ENCODE results near the gene ZFAND3.

ZFAND3 gene

DNA sequence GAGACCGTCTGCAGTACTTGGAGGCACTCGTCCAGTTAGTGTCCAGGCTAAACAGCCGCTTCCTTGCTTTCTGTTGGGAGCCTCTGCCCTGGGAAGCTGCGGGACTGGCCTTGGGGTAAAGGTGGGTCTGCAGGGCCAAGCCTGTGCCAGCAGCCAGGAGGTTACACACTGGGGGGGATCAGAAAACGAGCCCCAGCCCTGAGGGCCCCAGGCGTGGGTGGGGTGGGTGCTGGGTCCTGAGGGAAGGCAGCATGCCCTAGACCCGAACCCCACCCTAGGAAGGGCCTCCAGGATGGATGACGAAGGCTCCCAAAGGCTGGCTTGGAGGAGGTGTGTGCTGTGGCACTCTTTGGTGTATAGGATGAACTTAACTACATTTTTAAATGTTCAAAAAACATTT lies 335.2 kb downstream of the ZFAND3 start:
- no peak for DNase-seq (ENCODE audit: low read depth)

DNA sequence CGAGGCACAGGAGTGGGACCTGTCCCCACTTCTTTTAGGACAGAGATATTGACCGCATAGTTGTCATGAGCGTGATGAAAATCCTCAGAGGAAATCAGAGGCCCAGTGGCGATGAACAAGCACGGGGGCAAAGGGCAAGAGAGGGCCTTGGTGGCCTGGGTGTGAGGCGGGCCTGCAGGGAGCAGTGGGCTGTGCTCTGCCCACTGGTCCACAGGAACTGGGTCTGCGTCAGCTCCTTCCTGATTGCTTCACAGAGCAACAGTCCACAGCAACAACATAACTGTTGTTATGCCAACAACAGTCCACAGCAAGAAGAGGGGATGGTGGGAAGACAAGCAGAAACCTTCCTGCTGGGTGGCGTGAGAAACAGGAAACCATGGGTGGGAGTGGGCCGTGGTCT lies 335.6 kb downstream of the ZFAND3 start:
- no peak for DNase-seq (ENCODE audit: low read depth)

- DNase-seq (ENCODE audit: low read depth): no peak
Measured at GRCh38 chr6:38155621-38156204, 336.2 kb downstream of the ZFAND3 start.

- no peak for DNase-seq (ENCODE audit: low read depth)
Measured at GRCh38 chr6:38156818-38157565, 337.5 kb downstream of the ZFAND3 start.

DNA sequence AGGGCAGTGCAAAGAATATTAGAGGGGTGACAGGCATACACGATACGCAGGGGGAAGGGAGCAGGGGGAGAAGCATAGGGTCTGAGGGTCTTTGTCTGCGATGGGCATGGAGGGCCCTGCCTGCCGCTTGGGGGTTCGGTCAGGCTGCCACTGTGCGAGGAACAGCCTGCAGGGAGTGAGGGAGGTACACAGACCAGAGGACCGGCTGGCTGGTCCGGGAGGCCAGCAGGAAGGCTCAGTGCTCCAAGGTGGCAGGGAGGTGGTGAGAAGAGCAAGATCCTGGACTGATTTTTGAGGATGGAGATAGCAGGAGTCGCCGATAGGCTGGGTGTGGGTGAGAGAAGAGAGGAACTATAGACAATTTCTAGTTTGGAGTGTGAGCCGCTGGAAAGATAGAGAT lies 338.4 kb downstream of the ZFAND3 start:
- no peak for DNase-seq (ENCODE audit: low read depth)

- DNase-seq (ENCODE audit: low read depth): no peak
Measured at GRCh38 chr6:38158762-38159350, 339.3 kb downstream of the ZFAND3 start.

DNA sequence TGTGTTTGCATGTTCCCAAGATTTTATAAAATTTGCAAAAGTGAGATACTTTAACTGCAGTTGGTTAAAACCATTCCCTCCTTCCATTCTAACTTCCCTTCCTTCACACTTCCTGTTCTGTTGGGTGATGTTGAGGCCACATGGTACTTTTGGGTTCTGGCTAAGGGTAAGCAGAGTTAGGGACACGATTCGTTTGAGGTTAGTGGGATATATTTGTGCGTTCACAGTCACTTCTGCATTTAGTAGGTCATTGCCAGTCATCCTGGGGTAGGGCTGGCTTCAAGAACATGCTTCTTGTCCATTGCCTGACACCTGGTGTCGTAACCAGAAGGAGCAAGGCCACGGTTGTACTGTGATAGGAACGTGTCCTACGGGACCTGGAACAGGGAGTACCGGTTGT lies 340.1 kb downstream of the ZFAND3 start:
- DNase-seq (ENCODE audit: low read depth): no peak

DNA sequence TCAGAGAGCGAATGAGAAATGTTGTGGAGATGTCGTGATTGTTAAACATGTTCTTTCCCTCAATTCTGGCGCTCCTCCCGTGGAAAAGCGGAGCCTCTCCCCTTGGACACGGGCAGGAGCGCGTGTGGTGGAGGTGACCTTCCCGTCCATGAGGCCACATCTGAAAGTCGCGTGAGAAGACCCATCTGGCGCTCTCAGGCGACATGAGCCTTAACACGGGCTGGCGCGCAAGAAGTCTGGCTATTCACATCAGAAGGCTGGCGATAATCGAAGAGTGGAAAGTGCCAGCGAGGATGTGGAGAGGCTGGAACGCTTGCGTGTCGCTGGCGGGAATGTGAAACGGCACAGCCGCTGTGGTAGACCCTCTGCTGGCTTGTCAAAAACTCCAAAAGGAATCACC lies 341.3 kb downstream of the ZFAND3 start:
- no peak for DNase-seq (ENCODE audit: low read depth)

GRCh38 chr6:38161331-38161730 lies 341.8 kb downstream of the ZFAND3 start:
- no peak for DNase-seq (ENCODE audit: low read depth)

DNA sequence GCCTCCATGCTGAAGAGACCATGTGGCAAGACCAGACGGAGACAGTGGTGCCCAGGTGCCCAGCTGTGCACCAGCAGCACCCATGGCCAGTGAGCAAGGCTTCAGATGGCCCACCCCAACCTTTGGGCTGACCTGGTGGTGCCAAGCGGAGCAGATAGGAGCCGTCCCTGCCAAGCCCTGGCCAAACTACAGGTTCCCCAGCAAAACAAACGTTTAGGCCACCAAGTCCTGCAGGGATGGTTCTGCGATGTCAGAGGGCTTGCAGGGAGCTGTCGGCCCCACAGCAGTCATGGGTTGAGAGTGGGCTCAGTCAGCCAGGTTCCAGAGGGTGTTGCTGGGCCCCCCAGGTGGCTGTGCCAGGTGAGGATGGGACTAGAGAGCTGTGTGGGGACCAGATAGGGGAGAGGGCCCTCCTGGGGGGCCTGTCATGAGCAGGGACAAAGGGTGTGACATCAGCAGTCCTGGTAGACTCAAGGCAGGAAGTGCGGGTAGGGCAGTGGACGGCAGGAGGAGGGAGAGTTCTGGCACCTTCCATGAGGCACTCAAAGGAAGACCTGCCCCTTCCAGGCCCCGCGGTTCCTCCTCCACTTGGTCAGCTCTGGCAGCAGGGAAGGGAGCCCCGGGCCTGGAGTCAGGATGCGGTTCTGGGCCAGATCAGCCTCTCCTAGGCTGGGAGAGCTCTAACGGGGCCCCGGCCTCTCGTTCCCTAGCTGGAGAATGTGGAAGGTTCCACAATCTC lies 342.4 kb downstream of the ZFAND3 start:
- DNase-seq (ENCODE audit: low read depth): no peak

DNA sequence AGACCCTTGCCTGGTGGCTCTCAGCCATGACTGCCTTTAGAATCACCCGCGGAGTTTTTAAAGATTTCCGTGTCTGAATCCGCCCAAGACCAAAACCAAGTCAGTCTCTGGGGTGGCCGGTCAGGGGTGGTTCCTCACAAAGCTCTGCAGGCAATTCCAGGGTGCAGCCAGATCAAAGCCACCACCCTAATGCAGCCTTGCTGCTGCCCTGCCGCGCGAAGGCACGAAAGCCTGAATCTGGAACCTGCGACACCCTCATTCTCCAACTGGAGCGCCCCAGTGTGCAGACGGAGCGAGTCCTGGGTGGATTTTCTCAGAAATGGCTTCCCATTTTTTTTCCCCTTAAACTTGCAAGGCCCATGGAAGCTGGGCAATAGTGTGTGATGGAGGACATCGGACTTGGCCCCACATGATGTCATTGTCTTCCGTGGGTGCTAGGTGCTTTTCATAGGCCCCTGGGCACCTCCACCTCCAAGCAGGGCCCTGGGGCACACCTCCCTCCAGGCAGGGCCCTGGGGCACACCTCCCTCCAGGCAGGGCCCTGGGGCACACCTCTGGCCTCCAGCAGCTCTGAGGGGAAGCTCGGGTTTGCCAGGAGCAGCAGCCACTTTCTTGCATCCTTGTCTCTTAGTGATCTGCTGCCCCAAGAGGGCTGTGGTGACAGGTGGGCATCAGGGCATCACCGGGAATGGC lies 343.1 kb downstream of the ZFAND3 start:
- no peak for DNase-seq (ENCODE audit: low read depth)

GRCh38 chr6:38163186-38164130 lies 343.9 kb downstream of the ZFAND3 start:
- no peak for DNase-seq (ENCODE audit: low read depth)

GRCh38 chr6:38164131-38164481 lies 344.6 kb downstream of the ZFAND3 start:
- DNase-seq (ENCODE audit: low read depth): no peak

- DNase-seq (ENCODE audit: low read depth): no peak
Measured at GRCh38 chr6:38164671-38165108, 345.2 kb downstream of the ZFAND3 start.

DNA sequence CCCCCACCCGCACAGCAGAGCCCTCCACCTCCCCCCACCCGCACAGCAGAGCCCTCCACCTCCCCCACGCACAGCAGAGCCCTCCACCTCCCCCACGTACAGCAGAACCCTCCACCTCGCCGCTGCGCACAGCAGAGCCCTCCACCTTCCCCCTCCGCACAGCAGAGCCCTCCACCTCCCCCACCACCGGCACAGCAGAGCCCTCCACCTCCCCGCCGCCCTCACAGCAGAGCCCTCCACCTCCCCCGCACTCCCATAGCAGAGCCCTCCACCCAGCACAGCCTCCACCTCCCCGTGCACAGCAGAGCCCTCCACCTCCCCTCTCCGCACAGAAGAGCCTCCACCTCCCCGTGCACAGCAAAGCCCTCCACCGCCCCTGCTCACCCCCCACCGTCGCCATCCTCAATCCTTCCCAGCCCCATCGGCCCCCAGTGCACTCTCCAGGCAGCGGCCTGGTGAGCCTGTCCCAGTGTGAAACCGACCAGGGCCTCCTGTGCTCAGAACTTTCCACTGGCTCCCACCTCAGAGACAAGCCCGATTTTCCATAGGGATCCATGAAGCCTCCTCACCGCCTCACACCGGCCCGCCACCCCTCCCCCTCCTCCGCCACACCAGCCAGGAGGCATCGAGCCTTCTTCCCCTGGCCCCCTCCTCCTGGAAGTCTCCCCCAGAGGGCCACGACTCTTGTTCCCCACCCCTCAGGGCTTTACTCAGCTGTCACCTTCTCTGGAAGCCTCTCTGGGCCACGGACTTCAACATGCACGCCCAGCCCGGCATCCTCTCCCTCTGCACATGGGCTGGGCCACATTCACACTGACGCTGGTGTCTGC lies 347.1 kb downstream of the ZFAND3 start:
- DNase-seq (ENCODE audit: low read depth): no peak

DNA sequence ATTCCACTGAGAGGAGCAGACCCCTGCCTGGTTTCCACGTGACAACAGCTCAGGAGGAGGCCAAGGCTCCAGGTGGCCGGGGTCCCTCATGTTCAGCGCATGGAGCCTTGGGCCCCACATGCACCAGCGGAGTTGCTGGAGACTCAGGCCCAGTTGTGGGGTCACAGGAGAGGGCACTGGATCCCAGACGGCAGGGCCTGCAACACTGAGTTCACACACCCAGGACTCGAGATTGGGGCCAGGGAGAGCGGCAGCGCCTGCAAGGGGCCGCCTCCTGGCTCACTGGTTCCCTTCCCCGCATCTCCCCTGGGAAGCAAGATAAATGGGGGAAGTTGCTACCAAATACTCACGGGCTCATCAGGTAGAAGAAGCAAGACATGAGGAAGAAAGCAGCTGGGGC lies 348.1 kb downstream of the ZFAND3 start:
- no peak for DNase-seq (ENCODE audit: low read depth)

GRCh38 chr6:38168126-38168525 lies 348.6 kb downstream of the ZFAND3 start:
- no peak for DNase-seq (ENCODE audit: low read depth)

DNA sequence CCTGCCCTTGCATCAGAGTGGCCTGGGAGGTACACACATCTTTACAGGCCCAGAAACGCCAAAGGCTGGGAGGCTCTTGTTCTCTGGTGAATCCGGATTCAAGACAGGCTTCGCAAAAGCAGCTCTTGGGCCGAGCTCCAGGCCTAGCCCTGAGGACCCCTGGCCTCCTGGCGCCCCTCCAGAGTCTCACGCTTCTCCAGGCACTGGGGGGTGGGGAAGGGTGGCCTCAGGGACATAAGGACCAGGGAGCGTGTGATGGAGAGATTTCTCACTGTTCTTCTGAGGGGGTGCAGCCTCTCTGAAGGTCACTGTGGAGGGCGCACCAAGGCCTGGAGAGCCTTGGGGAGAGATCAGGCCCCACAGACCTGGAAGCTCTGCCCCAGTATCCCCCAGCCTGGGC lies 349.2 kb downstream of the ZFAND3 start:
- no peak for DNase-seq (ENCODE audit: low read depth)

DNA sequence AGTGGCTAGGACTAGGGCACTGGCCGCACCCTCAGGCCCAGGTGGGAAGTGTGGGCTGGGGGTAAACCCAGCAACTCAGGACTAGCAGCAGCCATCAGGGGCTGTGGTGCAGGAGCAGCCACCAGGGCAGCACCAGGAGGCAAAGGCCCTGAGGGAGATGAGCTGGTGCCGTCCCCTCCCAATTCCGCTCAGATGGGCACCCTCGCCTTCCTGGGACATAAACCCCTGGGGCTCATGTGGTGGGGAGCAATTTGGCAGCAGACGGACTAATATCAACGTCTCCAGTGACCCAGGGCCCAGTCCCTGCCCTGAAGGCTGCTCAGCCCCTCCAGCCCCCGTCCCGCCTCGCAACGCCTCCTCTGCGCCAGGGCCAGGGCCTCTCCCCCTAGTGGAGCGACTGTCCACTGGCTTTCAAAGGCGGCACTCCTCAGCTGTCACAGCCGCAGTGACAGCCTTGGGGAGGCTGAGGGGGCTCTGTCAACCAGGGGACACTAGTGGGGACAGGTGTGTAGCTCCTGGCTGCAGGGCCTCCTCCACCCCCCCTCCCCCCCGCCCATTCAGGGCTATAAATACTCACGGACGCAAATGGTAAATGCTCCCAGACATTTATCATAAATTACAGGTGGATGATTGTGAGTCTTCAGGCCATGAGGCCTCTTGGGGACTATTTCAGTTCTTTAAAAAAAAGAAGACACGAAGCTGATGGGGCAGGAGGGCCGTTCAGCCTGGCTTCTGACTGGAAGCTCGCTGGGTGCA lies 349.9 kb downstream of the ZFAND3 start:
- DNase-seq (ENCODE audit: low read depth): no peak
